Osteocyte (in vitro differentiated cells): ENCODE measurements around the gene GNG4. TPM values are rescaled to one million over a fixed set of nuclear protein-coding genes. Genes with fewer than 3 reads are reported as not detected.

Experiments used
- DNase-seq: peaks from one replicate; pipeline ENCODE4 v3.0.0; 2021; ENCODE audit warnings: mixed read lengths; ENCODE audit not compliant: unreplicated experiment; ENCODE audit errors: extremely low spot score
- H3K27ac Mint-ChIP-seq: one replicate; pipeline ENCODE4 v1.8.0; 2021; ENCODE audit warnings: mild to moderate bottlenecking, mixed read lengths; ENCODE audit not compliant: unreplicated experiment
- H3K27me3 Mint-ChIP-seq: one replicate; pipeline ENCODE4 v1.8.0; 2021; ENCODE audit warnings: mixed read lengths; ENCODE audit not compliant: unreplicated experiment
- H3K36me3 Mint-ChIP-seq: one replicate; pipeline ENCODE4 v1.8.0; 2021; ENCODE audit warnings: mixed read lengths; ENCODE audit not compliant: unreplicated experiment
- H3K4me1 Mint-ChIP-seq: one replicate; pipeline ENCODE4 v1.8.0; 2021; ENCODE audit warnings: mixed read lengths; ENCODE audit not compliant: unreplicated experiment
- H3K4me3 Mint-ChIP-seq: one replicate; pipeline ENCODE4 v1.8.0; 2021; ENCODE audit warnings: mild to moderate bottlenecking, moderate library complexity, mixed read lengths; ENCODE audit not compliant: unreplicated experiment
- H3K9me3 Mint-ChIP-seq: one replicate; pipeline ENCODE4 v1.8.0; 2021; ENCODE audit warnings: mixed read lengths; ENCODE audit not compliant: unreplicated experiment
- CTCF ChIP-seq: fragments of 200-600 bp; sonication (generic); IDR thresholded peaks from 2 replicates; pipeline ENCODE4 v1.5.0; 2021; ENCODE audit warnings: antibody characterized with exemption, mild to moderate bottlenecking, moderate library complexity
- total RNA-seq: library from RNA; stranded (reverse); gene quantifications from 2 replicates; pipeline ENCODE4 v1.2.1, GENCODE V29; 2021

The GNG4 gene
- total RNA-seq, 1 donor from 2014 or later = 0.83 TPM

DNA sequence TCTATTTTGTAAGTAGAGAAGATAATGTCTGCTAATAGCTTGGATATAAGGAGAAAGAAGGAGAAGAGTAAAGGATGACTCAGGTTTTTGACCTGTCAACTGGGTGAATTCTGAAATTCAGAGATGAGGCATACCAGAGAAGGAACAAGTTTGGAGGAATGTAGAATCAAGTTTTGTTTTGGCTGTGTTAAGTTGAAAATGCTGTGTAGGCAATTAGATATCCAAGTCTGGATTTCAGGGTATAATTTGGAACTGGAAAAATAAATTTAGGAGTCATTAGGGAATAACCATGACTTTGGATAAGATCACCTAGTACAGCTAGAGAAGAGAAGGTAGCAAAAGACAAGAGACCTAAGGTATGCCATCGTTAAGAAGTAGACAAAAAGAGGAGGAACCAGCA lies 22.4 kb upstream of the GNG4 start:
- Mint-ChIP-seq H3K36me3 (peaks cover 78% of the 10 kb centered on the region), H3K4me1 (peaks cover 3% of the 10 kb centered on the region), H3K4me3 (no peak overlapping the region), H3K27me3 (no peaks in the 10 kb centered on the region), H3K9me3 (peaks cover 48% of the 10 kb centered on the region), H3K27ac (no peak overlapping the region)
- no peak for DNase-seq
- TF ChIP-seq CTCF = no peak

GRCh38 chr1:235670157-235670776 lies 20.7 kb upstream of the GNG4 start:
- H3K4me1 Mint-ChIP-seq = peaks cover 3% of the 10 kb centered on the region
- no peak for DNase-seq
- H3K4me3 Mint-ChIP-seq = no peak overlapping the region
- H3K36me3 Mint-ChIP-seq = peaks cover 62% of the 10 kb centered on the region
- TF ChIP-seq CTCF = no peak
- H3K27me3 Mint-ChIP-seq = no peaks in the 10 kb centered on the region
- H3K9me3 Mint-ChIP-seq = peaks cover 41% of the 10 kb centered on the region
- H3K27ac Mint-ChIP-seq = no peak overlapping the region

DNA sequence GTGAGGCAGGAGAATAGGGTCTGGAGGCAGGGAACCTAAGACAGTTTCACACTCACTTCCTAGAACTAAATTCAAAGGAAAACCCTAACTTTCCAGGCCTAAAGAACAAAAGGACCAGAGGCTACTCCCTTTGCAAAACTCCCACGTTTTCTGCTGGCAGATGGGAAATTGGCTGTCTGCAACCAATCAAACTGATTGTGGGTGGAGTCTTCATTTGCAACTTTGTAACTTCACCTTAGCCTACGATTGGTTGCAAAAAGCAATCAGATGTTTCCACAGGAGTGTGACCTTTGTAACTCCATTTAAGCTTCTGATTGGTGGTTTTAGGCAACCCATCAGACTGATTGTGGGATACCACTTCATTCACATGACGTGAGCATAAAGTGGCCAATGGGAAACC lies 19.7 kb upstream of the GNG4 start:
- H3K4me3 Mint-ChIP-seq = no peak overlapping the region
- H3K9me3 Mint-ChIP-seq = peaks cover 35% of the 10 kb centered on the region
- no peak overlapping the region for H3K27ac Mint-ChIP-seq
- H3K36me3 Mint-ChIP-seq = peaks cover 59% of the 10 kb centered on the region
- no peaks in the 10 kb centered on the region for H3K4me1 Mint-ChIP-seq
- no peak for TF ChIP-seq CTCF
- H3K27me3 Mint-ChIP-seq = no peaks in the 10 kb centered on the region
- no peak for DNase-seq

GRCh38 chr1:235663628-235664027 lies 14.0 kb upstream of the GNG4 start:
- H3K4me1 Mint-ChIP-seq = no peaks in the 10 kb centered on the region
- TF ChIP-seq CTCF = no peak
- no peak overlapping the region for H3K4me3 Mint-ChIP-seq
- no peak for DNase-seq
- no peaks in the 10 kb centered on the region for H3K27me3 Mint-ChIP-seq
- peaks cover 3% of the 10 kb centered on the region for H3K9me3 Mint-ChIP-seq
- H3K36me3 Mint-ChIP-seq = peaks cover 34% of the 10 kb centered on the region
- no peak overlapping the region for H3K27ac Mint-ChIP-seq

GRCh38 chr1:235661568-235661967 lies 12.0 kb upstream of the GNG4 start:
- no peaks in the 10 kb centered on the region for H3K9me3 Mint-ChIP-seq
- no peak for DNase-seq
- H3K4me3 Mint-ChIP-seq = no peak overlapping the region
- peaks cover 28% of the 10 kb centered on the region for H3K36me3 Mint-ChIP-seq
- no peaks in the 10 kb centered on the region for H3K4me1 Mint-ChIP-seq
- no peak for TF ChIP-seq CTCF
- H3K27me3 Mint-ChIP-seq = no peaks in the 10 kb centered on the region
- no peak overlapping the region for H3K27ac Mint-ChIP-seq
